HG02798 (cell line): Measurements from ENCODE around the gene THOP1.
A peak's percentile ranks its signal among the peaks of the same experiment; 100 is the strongest.
"Not testable (repeated sequence)": the region's sequence is repeated elsewhere in the genome, so short reads cannot be mapped to it uniquely, and the experiment has no call there.

Experiments
- ATAC-seq: cut with Tn5 transposase; IDR thresholded peaks from one replicate; pipeline ENCODE4 v1.9.1; 2021; ENCODE audit warnings: mild to moderate bottlenecking; ENCODE audit not compliant: unreplicated experiment, poor library complexity

THOP1 gene

GRCh38 chr19:2813235-2814160, 28.2 kb downstream of the THOP1 start:
- ATAC-seq: no peak

- no peak for ATAC-seq
Measured at GRCh38 chr19:2814426-2814825, 29.1 kb downstream of the THOP1 start.

- no peak for ATAC-seq
Measured at GRCh38 chr19:2815191-2815614, 29.9 kb downstream of the THOP1 start.

GRCh38 chr19:2815923-2816322, 30.6 kb downstream of the THOP1 start:
- ATAC-seq: no peak

- ATAC-seq: no peak
Measured at GRCh38 chr19:2816641-2817040, 31.3 kb downstream of the THOP1 start.

- not testable (repeated sequence) for ATAC-seq
Measured at GRCh38 chr19:2817237-2817829, 32.0 kb downstream of the THOP1 start.

GRCh38 chr19:2819540-2820111, 34.3 kb downstream of the THOP1 start, which contains the start of gene ZNF554:
ZNF554 (plus strand) TSS chr19:2819868; CDS start chr19:2820072, 204 bp downstream.
- ATAC-seq: peak; percentile 93

- ATAC-seq: peak; percentile 18
Measured at GRCh38 chr19:2820112-2820702, 34.9 kb downstream of the THOP1 start.

- no peak for ATAC-seq
Measured at GRCh38 chr19:2822846-2823245, 37.5 kb downstream of the THOP1 start.

- ATAC-seq: no peak
Measured at GRCh38 chr19:2823646-2824045, 38.3 kb downstream of the THOP1 start.

- no peak for ATAC-seq
Measured at GRCh38 chr19:2824129-2824528, 38.8 kb downstream of the THOP1 start.

- ATAC-seq: no peak
Measured at GRCh38 chr19:2827022-2827421, 41.7 kb downstream of the THOP1 start.

- no peak for ATAC-seq
Measured at GRCh38 chr19:2827840-2828489, 42.7 kb downstream of the THOP1 start.

- ATAC-seq: no peak
Measured at GRCh38 chr19:2834294-2834871, 49.1 kb downstream of the THOP1 start.

GRCh38 chr19:2837430-2837829, 52.1 kb downstream of the THOP1 start:
- ATAC-seq: no peak

- peak; percentile 96 for ATAC-seq
Measured at GRCh38 chr19:2840794-2841791, 55.8 kb downstream of the THOP1 start, which contains the start of gene ZNF555. ZNF555 (plus strand) TSS chr19:2841475; CDS start chr19:2841573, 98 bp downstream.

- peak; percentile 8 for ATAC-seq
Measured at GRCh38 chr19:2841855-2842574, 56.7 kb downstream of the THOP1 start.

GRCh38 chr19:2845107-2845506, 59.8 kb downstream of the THOP1 start:
- no peak for ATAC-seq
